Measurements from ENCODE around the gene PHLDB3.

- TF ChIP-seq CTCF (IDR thresholded peaks at IDR 0.05) = peak; percentile 88 to 94 (median 92)
- TF ChIP-seq POLR2AphosphoS5 (IDR thresholded peaks at IDR 0.05) = no peak
Observed at GRCh38 chr19:43446746-43447489, 57.6 kb downstream of the PHLDB3 start.
